Measurements from ENCODE around the gene FIGNL1. TPM values are rescaled to one million over a fixed set of nuclear protein-coding genes. Genes with fewer than 3 reads are reported as not detected.

Gene FIGNL1
- total RNA-seq, 1 experiment from 2014 or later: 28.0 TPM

GRCh38 chr7:50477640-50478039 is 27.5 kb upstream of the FIGNL1 start:
- H3K27me3 ChIP-seq (ENCODE audit: control insufficient read depth, insufficient read depth, low read length): no peaks in the 10 kb centered on the region
- CTCF ChIA-PET: no interaction called here
- TF ChIP-seq, protein P1, sequence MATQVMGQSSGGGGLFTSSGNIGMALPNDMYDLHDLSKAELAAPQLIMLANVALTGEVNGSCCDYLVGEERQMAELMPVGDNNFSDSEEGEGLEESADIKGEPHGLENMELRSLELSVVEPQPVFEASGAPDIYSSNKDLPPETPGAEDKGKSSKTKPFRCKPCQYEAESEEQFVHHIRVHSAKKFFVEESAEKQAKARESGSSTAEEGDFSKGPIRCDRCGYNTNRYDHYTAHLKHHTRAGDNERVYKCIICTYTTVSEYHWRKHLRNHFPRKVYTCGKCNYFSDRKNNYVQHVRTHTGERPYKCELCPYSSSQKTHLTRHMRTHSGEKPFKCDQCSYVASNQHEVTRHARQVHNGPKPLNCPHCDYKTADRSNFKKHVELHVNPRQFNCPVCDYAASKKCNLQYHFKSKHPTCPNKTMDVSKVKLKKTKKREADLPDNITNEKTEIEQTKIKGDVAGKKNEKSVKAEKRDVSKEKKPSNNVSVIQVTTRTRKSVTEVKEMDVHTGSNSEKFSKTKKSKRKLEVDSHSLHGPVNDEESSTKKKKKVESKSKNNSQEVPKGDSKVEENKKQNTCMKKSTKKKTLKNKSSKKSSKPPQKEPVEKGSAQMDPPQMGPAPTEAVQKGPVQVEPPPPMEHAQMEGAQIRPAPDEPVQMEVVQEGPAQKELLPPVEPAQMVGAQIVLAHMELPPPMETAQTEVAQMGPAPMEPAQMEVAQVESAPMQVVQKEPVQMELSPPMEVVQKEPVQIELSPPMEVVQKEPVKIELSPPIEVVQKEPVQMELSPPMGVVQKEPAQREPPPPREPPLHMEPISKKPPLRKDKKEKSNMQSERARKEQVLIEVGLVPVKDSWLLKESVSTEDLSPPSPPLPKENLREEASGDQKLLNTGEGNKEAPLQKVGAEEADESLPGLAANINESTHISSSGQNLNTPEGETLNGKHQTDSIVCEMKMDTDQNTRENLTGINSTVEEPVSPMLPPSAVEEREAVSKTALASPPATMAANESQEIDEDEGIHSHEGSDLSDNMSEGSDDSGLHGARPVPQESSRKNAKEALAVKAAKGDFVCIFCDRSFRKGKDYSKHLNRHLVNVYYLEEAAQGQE (IDR thresholded peaks at IDR 0.05; ENCODE audit: insufficient read depth in 1 of 2, low read depth in 2 of 2, low read length in 1 of 2): no peak
- TF ChIP-seq POLR2AphosphoS5 (IDR thresholded peaks at IDR 0.05; ENCODE audit: low read depth, low read length) (no peak), SIN3A (IDR thresholded peaks at IDR 0.05; ENCODE audit: borderline replicate concordance, insufficient read depth, low read depth, low read length) (no peak), TCF7L2 (IDR thresholded peaks at IDR 0.05; ENCODE audit: low read depth, low read length) (no peak)
- TF ChIP-seq, protein P2, sequence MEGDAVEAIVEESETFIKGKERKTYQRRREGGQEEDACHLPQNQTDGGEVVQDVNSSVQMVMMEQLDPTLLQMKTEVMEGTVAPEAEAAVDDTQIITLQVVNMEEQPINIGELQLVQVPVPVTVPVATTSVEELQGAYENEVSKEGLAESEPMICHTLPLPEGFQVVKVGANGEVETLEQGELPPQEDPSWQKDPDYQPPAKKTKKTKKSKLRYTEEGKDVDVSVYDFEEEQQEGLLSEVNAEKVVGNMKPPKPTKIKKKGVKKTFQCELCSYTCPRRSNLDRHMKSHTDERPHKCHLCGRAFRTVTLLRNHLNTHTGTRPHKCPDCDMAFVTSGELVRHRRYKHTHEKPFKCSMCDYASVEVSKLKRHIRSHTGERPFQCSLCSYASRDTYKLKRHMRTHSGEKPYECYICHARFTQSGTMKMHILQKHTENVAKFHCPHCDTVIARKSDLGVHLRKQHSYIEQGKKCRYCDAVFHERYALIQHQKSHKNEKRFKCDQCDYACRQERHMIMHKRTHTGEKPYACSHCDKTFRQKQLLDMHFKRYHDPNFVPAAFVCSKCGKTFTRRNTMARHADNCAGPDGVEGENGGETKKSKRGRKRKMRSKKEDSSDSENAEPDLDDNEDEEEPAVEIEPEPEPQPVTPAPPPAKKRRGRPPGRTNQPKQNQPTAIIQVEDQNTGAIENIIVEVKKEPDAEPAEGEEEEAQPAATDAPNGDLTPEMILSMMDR (IDR thresholded peaks at IDR 0.05): no peak
- no peaks in the 10 kb centered on the region for H3K9me3 ChIP-seq (ENCODE audit: control insufficient read depth, insufficient read depth, low read depth, low read length)
- H3K36me3 ChIP-seq (ENCODE audit: control insufficient read depth, insufficient read depth, low read length): no peaks in the 10 kb centered on the region
- POLR2A ChIA-PET: interaction anchor here (0.6 kb wide), 1 partner anchor 57 kb away, joined by 3 read pairs; no protein-coding TSS in a partner anchor
- intact Hi-C loops (cut with micrococcal nuclease; ENCODE audit: unreplicated experiment) (no loop called here), in situ Hi-C loops (cut with HindIII; ENCODE audit: low pct_unique_long_range_greater_than_20kb, low sequenced_read_pairs) (no loop called here)
- ATAC-seq: no peak
- H3K4me1 ChIP-seq (ENCODE audit: control insufficient read depth, insufficient read depth, low read length): no peaks in the 10 kb centered on the region
- DNase-seq (ENCODE audit: low read depth, low spot score): no peak
- H3K27ac ChIP-seq (ENCODE audit: low read length): no peak overlapping the region
- BruUV-seq (replicated peaks): no TSS peak
- H3K4me3 ChIP-seq (ENCODE audit: low read depth in 2 of 2, low read length in 2 of 2): no peak overlapping the region

GRCh38 chr7:50476953-50477625 is 26.9 kb upstream of the FIGNL1 start:
- in situ Hi-C loops (cut with HindIII; ENCODE audit: low pct_unique_long_range_greater_than_20kb, low sequenced_read_pairs) (no loop called here), intact Hi-C loops (cut with micrococcal nuclease; ENCODE audit: unreplicated experiment) (no loop called here)
- Histone ChIP-seq H3K9me3 (ENCODE audit: control insufficient read depth, insufficient read depth, low read depth, low read length) (no peaks in the 10 kb centered on the region), H3K27ac (ENCODE audit: low read length) (no peak overlapping the region), H3K36me3 (ENCODE audit: control insufficient read depth, insufficient read depth, low read length) (no peaks in the 10 kb centered on the region), H3K4me1 (ENCODE audit: control insufficient read depth, insufficient read depth, low read length) (no peaks in the 10 kb centered on the region), H3K4me3 (ENCODE audit: low read depth in 2 of 2, low read length in 2 of 2) (no peak overlapping the region), H3K27me3 (ENCODE audit: control insufficient read depth, insufficient read depth, low read length) (no peaks in the 10 kb centered on the region)
- TF ChIP-seq POLR2AphosphoS5 (IDR thresholded peaks at IDR 0.05; ENCODE audit: low read depth, low read length) (no peak), TCF7L2 (IDR thresholded peaks at IDR 0.05; ENCODE audit: low read depth, low read length) (no peak), SIN3A (IDR thresholded peaks at IDR 0.05; ENCODE audit: borderline replicate concordance, insufficient read depth, low read depth, low read length) (no peak)
- TF ChIP-seq, protein P1 (IDR thresholded peaks at IDR 0.05; ENCODE audit: insufficient read depth in 1 of 2, low read depth in 2 of 2, low read length in 1 of 2): no peak
- TF ChIP-seq, protein P2 (IDR thresholded peaks at IDR 0.05): no peak
- ChIA-PET POLR2A (no interaction called here), CTCF (no interaction called here)
- BruUV-seq (replicated peaks): no TSS peak
- ATAC-seq: no peak
- DNase-seq (ENCODE audit: low read depth, low spot score): no peak

All from Panc1 (cell line).